Choroid plexus epithelial cell (primary cell): ENCODE data around the gene TMEM238L.

ENCODE experiments used
- DNase-seq: peaks from one replicate; pipeline ENCODE4 v3.0.0-alpha.2; 2010; ENCODE audit warnings: low read depth
- H3K4me3 ChIP-seq: 2 replicates; pipeline ENCODE4 v1.5.1; 2011; ENCODE audit warnings: low read depth, mild to moderate bottlenecking, control low read depth, low read length, moderate library complexity
- CTCF ChIP-seq: conservative IDR thresholded peaks from 2 replicates; pipeline ENCODE4 v1.5.1; 2011; ENCODE audit warnings: low read depth, mild to moderate bottlenecking, control low read depth, inconsistent platforms, low read length, moderate library complexity

The TMEM238L gene

GRCh38 chr17:10821054-10821453, 17.2 kb upstream of the TMEM238L start:
- no peak for DNase-seq
- no peak for TF ChIP-seq CTCF
- H3K4me3 ChIP-seq: no peak overlapping the region

GRCh38 chr17:10815319-10815718, 11.4 kb upstream of the TMEM238L start:
- no peak for TF ChIP-seq CTCF
- no peak for DNase-seq
- H3K4me3 ChIP-seq: no peak overlapping the region

- H3K4me3 ChIP-seq: no peak overlapping the region
- no peak for TF ChIP-seq CTCF
- no peak for DNase-seq
Measured at GRCh38 chr17:10814075-10814474, 10.2 kb upstream of the TMEM238L start.

- no peak overlapping the region for H3K4me3 ChIP-seq
- TF ChIP-seq CTCF: no peak
Measured at GRCh38 chr17:10812674-10813073, 8.8 kb upstream of the TMEM238L start.

GRCh38 chr17:10809605-10810004, 5.7 kb upstream of the TMEM238L start:
- TF ChIP-seq CTCF: no peak
- no peak overlapping the region for H3K4me3 ChIP-seq
- DNase-seq: no peak

More at GRCh38 chr17:10812674-10813073, 8.8 kb upstream of the TMEM238L start:
- DNase-seq: no peak

GRCh38 chr17:10807704-10808128, 3.8 kb upstream of the TMEM238L start:
- H3K4me3 ChIP-seq: no peak overlapping the region
- no peak for TF ChIP-seq CTCF
- DNase-seq: no peak

GRCh38 chr17:10806545-10807262, 2.8 kb upstream of the TMEM238L start:
- no peak for TF ChIP-seq CTCF
- DNase-seq: no peak

More at GRCh38 chr17:10806545-10807262, 2.8 kb upstream of the TMEM238L start:
- H3K4me3 ChIP-seq: no peak overlapping the region
